Endothelial cell (in vitro differentiated cells): Measurements from ENCODE around the gene C1QTNF9. TPM values are rescaled to one million over a fixed set of nuclear protein-coding genes. Genes with fewer than 3 reads are reported as not detected.
"Not testable (repeated sequence)": the region's sequence is repeated elsewhere in the genome, so short reads cannot be mapped to it uniquely, and the experiment has no call there.

Source experiments
- DNase-seq: peaks from one replicate; pipeline ENCODE4 v3.0.0; 2021; ENCODE audit warnings: low spot score
- H3K27ac Mint-ChIP-seq: one replicate; pipeline ENCODE4 v1.8.0; 2021; ENCODE audit warnings: mixed read lengths, inconsistent platforms; ENCODE audit not compliant: unreplicated experiment
- H3K27me3 Mint-ChIP-seq: one replicate; pipeline ENCODE4 v1.8.0; 2021; ENCODE audit warnings: mild to moderate bottlenecking, moderate library complexity, mixed read lengths, inconsistent platforms; ENCODE audit not compliant: unreplicated experiment
- H3K36me3 Mint-ChIP-seq: one replicate; pipeline ENCODE4 v1.8.0; 2021; ENCODE audit warnings: mild to moderate bottlenecking, low read depth, mixed read lengths, inconsistent platforms; ENCODE audit not compliant: unreplicated experiment
- H3K4me1 Mint-ChIP-seq: one replicate; pipeline ENCODE4 v1.8.0; 2021; ENCODE audit warnings: mild to moderate bottlenecking, mixed read lengths, inconsistent platforms; ENCODE audit not compliant: unreplicated experiment
- H3K4me3 Mint-ChIP-seq: one replicate; pipeline ENCODE4 v1.8.0; 2021; ENCODE audit warnings: mild to moderate bottlenecking, mixed read lengths, inconsistent platforms; ENCODE audit not compliant: unreplicated experiment
- H3K9me3 Mint-ChIP-seq: one replicate; pipeline ENCODE4 v1.8.0; 2021; ENCODE audit warnings: mixed read lengths, inconsistent platforms; ENCODE audit not compliant: unreplicated experiment
- total RNA-seq: library from RNA; stranded (reverse); fragmentation: NEBNext Ultra II Directional; extraction: Animal tissue kit (Norgen Biotek cat#: 25700); gene quantifications from one replicate; pipeline ENCODE4 v1.2.1, GENCODE V29; 2021; ENCODE audit not compliant: unreplicated experiment
- TF ChIP-seq, protein P1 (sequence below): fragments of 200-600 bp; sonication (generic); IDR thresholded peaks from one replicate; pipeline ENCODE4 v1.5.0; 2021; ENCODE audit warnings: antibody characterized with exemption; ENCODE audit not compliant: unreplicated experiment

Gene C1QTNF9
- total RNA-seq, 1 donor from 2014 or later: not detected

DNA sequence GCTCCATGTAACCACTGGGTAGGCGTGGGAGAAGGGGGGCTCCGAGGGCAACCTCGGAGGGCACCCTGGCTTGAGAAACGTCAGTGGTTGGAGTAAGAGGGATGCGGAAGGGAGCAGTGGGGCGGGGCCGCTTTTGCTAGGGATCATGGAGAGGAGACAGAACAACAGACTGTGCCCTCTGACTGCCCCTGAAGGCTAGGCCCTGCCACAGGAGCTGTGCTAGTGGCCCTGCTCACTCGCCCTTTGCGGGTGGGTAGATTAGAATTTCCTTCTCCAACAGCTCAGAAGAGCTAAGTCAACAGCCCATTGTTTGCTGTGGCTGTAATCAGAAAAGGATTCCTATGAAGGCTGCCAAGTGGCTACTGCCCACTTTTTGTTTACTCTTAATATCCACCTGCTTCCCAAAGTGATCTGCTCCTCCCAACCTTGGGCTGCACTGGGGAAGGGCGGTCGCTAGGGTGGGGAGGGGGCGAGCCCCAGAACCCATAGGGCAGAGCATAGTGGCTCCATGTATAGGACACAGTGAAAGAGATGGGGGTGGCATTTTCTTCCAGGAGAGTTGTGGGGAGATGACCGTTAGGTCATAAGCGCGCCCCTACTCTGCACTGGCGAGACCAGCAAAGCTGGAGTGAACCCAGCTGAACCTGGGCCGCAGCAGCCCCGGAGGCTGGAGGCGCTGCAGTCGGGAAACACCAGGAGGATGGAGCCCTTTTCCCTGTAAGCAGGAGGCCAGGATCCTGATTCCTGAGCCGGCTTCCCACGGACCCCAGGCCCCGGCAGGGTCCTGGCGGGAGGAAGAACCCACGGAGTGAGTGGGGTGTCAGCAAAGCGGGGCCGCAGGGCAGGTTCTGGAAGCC, 1.9 kb upstream of the C1QTNF9 start:
- no peaks in the 10 kb centered on the region for H3K9me3 Mint-ChIP-seq
- no peak overlapping the region for H3K27ac Mint-ChIP-seq
- H3K36me3 Mint-ChIP-seq: no peaks in the 10 kb centered on the region
- H3K4me1 Mint-ChIP-seq: peaks cover 11% of the 10 kb centered on the region
- TF ChIP-seq, protein P1, sequence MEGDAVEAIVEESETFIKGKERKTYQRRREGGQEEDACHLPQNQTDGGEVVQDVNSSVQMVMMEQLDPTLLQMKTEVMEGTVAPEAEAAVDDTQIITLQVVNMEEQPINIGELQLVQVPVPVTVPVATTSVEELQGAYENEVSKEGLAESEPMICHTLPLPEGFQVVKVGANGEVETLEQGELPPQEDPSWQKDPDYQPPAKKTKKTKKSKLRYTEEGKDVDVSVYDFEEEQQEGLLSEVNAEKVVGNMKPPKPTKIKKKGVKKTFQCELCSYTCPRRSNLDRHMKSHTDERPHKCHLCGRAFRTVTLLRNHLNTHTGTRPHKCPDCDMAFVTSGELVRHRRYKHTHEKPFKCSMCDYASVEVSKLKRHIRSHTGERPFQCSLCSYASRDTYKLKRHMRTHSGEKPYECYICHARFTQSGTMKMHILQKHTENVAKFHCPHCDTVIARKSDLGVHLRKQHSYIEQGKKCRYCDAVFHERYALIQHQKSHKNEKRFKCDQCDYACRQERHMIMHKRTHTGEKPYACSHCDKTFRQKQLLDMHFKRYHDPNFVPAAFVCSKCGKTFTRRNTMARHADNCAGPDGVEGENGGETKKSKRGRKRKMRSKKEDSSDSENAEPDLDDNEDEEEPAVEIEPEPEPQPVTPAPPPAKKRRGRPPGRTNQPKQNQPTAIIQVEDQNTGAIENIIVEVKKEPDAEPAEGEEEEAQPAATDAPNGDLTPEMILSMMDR: no peak
- H3K4me3 Mint-ChIP-seq: no peak overlapping the region
- DNase-seq: no peak
- peaks cover under 1% of the 10 kb centered on the region for H3K27me3 Mint-ChIP-seq

DNA sequence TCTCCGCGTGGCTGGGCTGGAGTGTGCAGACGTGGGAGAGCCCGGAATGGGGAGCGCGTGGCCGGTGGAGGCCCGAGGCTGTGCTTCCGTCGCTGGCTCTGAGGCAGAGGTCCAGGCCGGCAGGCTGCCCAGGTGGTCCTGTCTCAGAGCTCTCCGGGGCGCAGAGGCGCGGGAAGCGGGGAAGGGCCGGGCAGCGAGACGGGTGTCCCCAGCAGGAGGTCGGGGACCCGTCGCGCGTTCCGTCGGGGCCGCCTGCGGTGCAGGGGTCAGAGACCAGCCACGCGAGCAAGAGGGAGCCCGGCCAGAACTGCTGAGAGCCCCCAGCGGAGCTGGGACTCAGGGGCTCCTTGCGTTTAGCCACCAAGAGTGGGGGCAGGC, 1.3 kb upstream of the C1QTNF9 start:
- Mint-ChIP-seq H3K27me3 (no peaks in the 10 kb centered on the region), H3K9me3 (no peaks in the 10 kb centered on the region), H3K4me3 (no peak overlapping the region), H3K4me1 (peaks cover 11% of the 10 kb centered on the region), H3K27ac (no peak overlapping the region), H3K36me3 (no peaks in the 10 kb centered on the region)
- no peak for DNase-seq
- TF ChIP-seq, protein P1: no peak

DNA sequence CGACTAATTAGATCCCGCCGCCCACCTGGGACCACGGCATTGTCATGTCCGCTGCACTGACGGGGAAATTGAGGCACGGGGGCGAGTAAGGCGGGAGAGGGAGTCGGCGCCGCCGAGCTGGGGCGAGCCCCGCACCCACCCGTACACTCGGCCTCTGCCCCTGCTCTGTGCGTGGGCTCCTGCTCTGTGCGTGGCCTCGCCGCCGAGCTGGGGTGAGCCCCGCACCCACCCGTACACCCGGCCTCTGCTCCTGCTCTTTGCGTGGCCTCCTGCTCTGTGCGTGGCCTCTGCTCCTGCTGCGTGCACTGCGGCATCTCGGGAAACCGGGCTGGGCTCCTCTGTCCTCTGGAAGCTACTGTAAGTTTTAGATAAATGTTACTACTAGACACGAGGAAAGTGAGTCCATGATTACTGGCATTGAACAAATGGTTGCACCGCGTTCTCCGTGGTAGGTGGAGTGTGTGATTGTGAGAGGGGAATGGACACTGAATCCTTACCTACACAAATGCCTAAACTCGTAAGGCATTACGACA, 826 bp upstream of the C1QTNF9 start:
- peaks cover 14% of the 10 kb centered on the region for H3K4me1 Mint-ChIP-seq
- H3K9me3 Mint-ChIP-seq: no peaks in the 10 kb centered on the region
- H3K4me3 Mint-ChIP-seq: no peak overlapping the region
- TF ChIP-seq, protein P1: no peak
- no peaks in the 10 kb centered on the region for H3K27me3 Mint-ChIP-seq
- H3K27ac Mint-ChIP-seq: no peak overlapping the region
- DNase-seq: no peak
- H3K36me3 Mint-ChIP-seq: no peaks in the 10 kb centered on the region

DNA sequence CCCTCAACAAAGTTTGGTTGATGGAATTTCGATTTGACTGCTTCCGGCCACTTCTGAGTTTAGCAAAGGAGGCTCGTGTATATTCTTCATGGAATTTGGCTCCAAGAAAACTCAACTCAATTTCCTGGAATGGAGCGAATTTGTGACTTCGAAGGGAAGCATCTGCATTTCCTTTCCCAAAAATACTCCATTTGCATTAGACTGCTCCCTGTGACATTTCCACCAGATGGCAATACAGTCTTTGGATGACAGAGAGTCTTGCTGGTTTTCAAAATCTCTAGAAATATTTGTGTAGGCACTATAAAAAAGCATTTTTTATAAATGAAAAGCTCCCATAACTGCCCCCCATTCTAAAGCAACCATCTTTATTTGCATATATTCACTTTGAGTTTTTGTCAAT, 4.1 kb downstream of the C1QTNF9 start:
- Mint-ChIP-seq H3K36me3 (no peaks in the 10 kb centered on the region), H3K4me3 (no peak overlapping the region), H3K9me3 (no peaks in the 10 kb centered on the region), H3K27ac (no peak overlapping the region), H3K4me1 (peaks cover 8% of the 10 kb centered on the region), H3K27me3 (no peaks in the 10 kb centered on the region)
- DNase-seq: no peak
- TF ChIP-seq, protein P1: no peak

DNA sequence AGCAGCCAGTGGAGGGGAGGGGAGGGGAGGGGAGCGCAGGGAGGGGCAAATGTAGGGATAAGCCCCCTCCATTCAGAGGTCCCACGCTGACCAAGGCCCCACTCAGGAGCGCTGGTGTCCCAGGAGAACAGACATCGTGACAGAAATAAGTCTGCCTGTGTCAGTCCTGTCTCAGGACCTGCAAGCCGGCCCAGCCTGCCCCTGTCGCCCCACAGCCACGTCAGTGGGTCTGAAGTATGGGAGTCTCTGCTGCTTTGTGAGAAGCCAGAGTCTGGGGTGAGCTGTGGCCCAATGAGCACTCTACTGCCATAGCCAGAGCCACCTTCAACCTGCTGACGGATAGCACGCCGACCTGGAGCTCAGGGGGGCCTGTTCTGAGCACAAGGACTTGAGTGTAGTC, 8.5 kb downstream of the C1QTNF9 start:
- not testable (repeated sequence) for H3K9me3 Mint-ChIP-seq, DNase-seq, H3K27ac Mint-ChIP-seq, H3K36me3 Mint-ChIP-seq, H3K27me3 Mint-ChIP-seq, H3K4me3 Mint-ChIP-seq, H3K4me1 Mint-ChIP-seq

DNA sequence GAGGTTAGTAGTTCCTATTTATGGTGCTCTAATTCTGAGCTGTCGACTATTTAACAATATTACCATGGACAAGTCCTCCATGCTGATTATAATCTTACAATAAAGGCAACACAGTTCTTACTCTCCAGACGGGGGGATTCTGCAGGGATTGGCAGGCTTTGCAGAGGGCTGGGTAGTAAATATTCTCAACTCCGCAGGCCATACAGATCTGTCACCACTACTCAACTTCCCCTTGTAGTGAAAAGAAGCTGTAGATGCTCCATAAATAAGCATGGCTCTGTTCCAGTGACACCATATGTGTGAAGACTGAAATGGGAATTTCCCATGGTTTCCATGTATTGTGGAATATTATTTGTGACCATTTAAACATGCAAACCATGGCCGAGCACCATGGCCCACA, 9.5 kb downstream of the C1QTNF9 start:
- H3K27ac Mint-ChIP-seq, H3K4me1 Mint-ChIP-seq, H3K36me3 Mint-ChIP-seq, H3K27me3 Mint-ChIP-seq, H3K4me3 Mint-ChIP-seq, DNase-seq, H3K9me3 Mint-ChIP-seq: not testable (repeated sequence)

DNA sequence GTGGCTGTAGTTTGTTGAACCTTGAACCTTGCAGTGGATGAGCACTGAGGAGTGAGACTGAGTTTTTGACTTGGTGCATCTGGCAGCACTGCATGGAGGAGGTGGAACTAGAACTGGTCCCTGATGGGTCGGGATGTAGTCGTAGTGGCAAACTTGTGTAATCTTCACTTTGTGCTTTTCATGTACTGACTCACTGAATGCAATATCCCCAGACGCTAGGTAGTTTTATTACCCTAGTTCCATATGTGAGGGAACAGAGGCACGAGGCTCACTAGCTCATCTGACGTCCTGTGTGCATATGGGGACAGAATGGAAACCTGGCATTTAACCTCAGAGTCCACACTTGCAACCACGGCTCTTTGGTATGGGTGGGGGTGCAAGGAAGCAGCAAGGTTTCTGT, 10.3 kb downstream of the C1QTNF9 start:
- H3K27me3 Mint-ChIP-seq, H3K4me1 Mint-ChIP-seq, H3K9me3 Mint-ChIP-seq, H3K36me3 Mint-ChIP-seq, H3K27ac Mint-ChIP-seq, H3K4me3 Mint-ChIP-seq, DNase-seq: not testable (repeated sequence)

DNA sequence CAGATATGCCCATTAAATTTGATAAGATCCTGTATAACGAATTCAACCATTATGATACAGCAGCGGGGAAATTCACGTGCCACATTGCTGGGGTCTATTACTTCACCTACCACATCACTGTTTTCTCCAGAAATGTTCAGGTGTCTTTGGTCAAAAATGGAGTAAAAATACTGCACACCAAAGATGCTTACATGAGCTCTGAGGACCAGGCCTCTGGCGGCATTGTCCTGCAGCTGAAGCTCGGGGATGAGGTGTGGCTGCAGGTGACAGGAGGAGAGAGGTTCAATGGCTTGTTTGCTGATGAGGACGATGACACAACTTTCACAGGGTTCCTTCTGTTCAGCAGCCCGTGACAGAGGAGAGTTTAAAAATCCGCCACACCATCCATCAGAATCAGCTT, 12.0 kb downstream of the C1QTNF9 start:
- H3K9me3 Mint-ChIP-seq, H3K36me3 Mint-ChIP-seq, H3K4me3 Mint-ChIP-seq, DNase-seq, H3K27me3 Mint-ChIP-seq, H3K27ac Mint-ChIP-seq, H3K4me1 Mint-ChIP-seq: not testable (repeated sequence)
